ENCODE measurements around the gene WWTR1. TPM values are rescaled to one million over a fixed set of nuclear protein-coding genes. Genes with fewer than 3 reads are reported as not detected.

WWTR1 gene
- total and polyA plus RNA-seq, 2 of the 8 experiments (the other 6 are each of a cell fraction or from before 2014, with no cell fraction given) = 15.7 to 18.6 TPM

- TF ChIP-seq CHD7 (IDR thresholded peaks at IDR 0.05; ENCODE audit: insufficient replicate concordance, low read length) (no peak), JUN (IDR thresholded peaks at IDR 0.05; ENCODE audit: low read depth, low read length) (no peak), CHD2 (IDR thresholded peaks at IDR 0.05; ENCODE audit: low read length) (no peak), RXRA (IDR thresholded peaks at IDR 0.05; ENCODE audit: insufficient read depth, low read depth, low read length) (no peak), CREB1 (IDR thresholded peaks at IDR 0.05) (no peak), ATF3 (IDR thresholded peaks at IDR 0.05; ENCODE audit: insufficient read depth, low read depth, low read length) (no peak), TBP (IDR thresholded peaks at IDR 0.05; ENCODE audit: low read depth, low read length) (no peak), CBX8 (IDR thresholded peaks at IDR 0.05; ENCODE audit: borderline replicate concordance, low read depth, low read length) (no peak)
Measured at GRCh38 chr3:149663966-149664365, 6.1 kb upstream of the WWTR1 start (continued).
